Measurements from ENCODE around the gene ITGB5.

ITGB5 gene

DNA sequence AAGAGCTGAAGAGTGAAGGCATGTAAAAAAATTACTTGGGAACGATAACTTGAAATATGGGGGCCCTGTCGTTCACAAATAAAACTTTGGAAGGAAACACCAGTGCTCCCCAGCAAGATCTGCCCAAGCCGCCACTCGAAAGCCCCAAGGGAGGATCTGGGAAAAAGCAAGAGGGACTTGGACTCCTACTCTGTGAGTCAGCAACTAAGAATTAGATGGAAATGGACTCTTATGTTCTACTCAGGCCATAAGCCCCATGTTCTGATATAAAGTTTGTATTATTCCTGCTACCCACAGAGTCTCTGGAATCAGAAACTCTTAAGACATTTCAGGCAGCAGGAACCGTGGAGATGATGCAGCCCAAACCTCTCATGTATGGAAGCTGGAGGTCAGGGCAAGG, 75.7 kb downstream of the ITGB5 start:
- Histone ChIP-seq H3K27ac (ENCODE audit: low read depth, low read length, poor library complexity, severe bottlenecking) (no peak overlapping the region), H4K20me1 (ENCODE audit: insufficient read depth, low read length) (no peaks in the 10 kb centered on the region), H3K79me2 (ENCODE audit: insufficient read depth, low read length) (no peaks in the 10 kb centered on the region), H3K4me2 (ENCODE audit: low read length) (no peak overlapping the region), H3K36me3 (ENCODE audit: insufficient read depth, low read length) (no peaks in the 10 kb centered on the region), H3K9me2 (ENCODE audit: low read depth, low read length) (no peaks in the 10 kb centered on the region), H2AFZ (ENCODE audit: low read length) (no peak overlapping the region), H3K9me3 (ENCODE audit: low read length) (no peaks in the 10 kb centered on the region), H3K4me3 (ENCODE audit: low read depth, low read length, poor library complexity, severe bottlenecking) (no peak overlapping the region), H3K4me1 (ENCODE audit: insufficient read depth, low read length, severe bottlenecking) (no peaks in the 10 kb centered on the region), H3F3A (ENCODE audit: insufficient read depth, low read length) (no peaks in the 10 kb centered on the region), H3K27me3 (ENCODE audit: insufficient read depth, low read length) (no peaks in the 10 kb centered on the region), H3K9ac (ENCODE audit: low read length) (no peak overlapping the region)
- TF ChIP-seq, protein P1, sequence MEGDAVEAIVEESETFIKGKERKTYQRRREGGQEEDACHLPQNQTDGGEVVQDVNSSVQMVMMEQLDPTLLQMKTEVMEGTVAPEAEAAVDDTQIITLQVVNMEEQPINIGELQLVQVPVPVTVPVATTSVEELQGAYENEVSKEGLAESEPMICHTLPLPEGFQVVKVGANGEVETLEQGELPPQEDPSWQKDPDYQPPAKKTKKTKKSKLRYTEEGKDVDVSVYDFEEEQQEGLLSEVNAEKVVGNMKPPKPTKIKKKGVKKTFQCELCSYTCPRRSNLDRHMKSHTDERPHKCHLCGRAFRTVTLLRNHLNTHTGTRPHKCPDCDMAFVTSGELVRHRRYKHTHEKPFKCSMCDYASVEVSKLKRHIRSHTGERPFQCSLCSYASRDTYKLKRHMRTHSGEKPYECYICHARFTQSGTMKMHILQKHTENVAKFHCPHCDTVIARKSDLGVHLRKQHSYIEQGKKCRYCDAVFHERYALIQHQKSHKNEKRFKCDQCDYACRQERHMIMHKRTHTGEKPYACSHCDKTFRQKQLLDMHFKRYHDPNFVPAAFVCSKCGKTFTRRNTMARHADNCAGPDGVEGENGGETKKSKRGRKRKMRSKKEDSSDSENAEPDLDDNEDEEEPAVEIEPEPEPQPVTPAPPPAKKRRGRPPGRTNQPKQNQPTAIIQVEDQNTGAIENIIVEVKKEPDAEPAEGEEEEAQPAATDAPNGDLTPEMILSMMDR (IDR thresholded peaks at IDR 0.05; ENCODE audit: low read length): no peak
- TF ChIP-seq EZH2 (IDR thresholded peaks at IDR 0.05; ENCODE audit: borderline replicate concordance, low read length): no peak

DNA sequence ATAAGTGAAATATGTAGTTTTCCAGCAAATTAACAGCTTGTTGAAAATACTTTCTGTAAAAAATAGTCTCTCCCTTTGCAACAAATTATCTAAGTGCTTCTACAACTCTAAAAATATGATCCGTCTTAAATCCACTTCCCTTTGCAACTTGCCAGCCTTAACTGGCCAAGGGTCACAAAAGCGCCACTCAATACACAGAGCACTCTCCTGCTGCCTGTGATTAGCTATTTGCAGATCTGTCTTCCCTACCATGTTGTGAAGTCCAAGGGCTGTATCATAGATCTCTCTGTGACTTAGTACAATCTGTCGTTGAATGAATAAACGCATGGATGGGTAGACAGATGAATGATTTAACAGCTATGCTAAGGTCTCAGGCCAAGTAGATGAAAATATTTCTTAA, 76.2 kb downstream of the ITGB5 start:
- Histone ChIP-seq H3K9ac (ENCODE audit: low read length) (no peak overlapping the region), H3K27ac (ENCODE audit: low read depth, low read length, poor library complexity, severe bottlenecking) (no peak overlapping the region), H3K4me1 (ENCODE audit: insufficient read depth, low read length, severe bottlenecking) (no peaks in the 10 kb centered on the region), H2AFZ (ENCODE audit: low read length) (no peak overlapping the region), H3K79me2 (ENCODE audit: insufficient read depth, low read length) (no peaks in the 10 kb centered on the region), H3F3A (ENCODE audit: insufficient read depth, low read length) (no peaks in the 10 kb centered on the region), H3K36me3 (ENCODE audit: insufficient read depth, low read length) (no peaks in the 10 kb centered on the region), H3K9me3 (ENCODE audit: low read length) (no peaks in the 10 kb centered on the region), H3K4me3 (ENCODE audit: low read depth, low read length, poor library complexity, severe bottlenecking) (no peak overlapping the region), H3K4me2 (ENCODE audit: low read length) (no peak overlapping the region), H3K9me2 (ENCODE audit: low read depth, low read length) (no peaks in the 10 kb centered on the region), H4K20me1 (ENCODE audit: insufficient read depth, low read length) (no peaks in the 10 kb centered on the region), H3K27me3 (ENCODE audit: insufficient read depth, low read length) (no peaks in the 10 kb centered on the region)
- TF ChIP-seq, protein P1 (IDR thresholded peaks at IDR 0.05; ENCODE audit: low read length): no peak
- TF ChIP-seq EZH2 (IDR thresholded peaks at IDR 0.05; ENCODE audit: borderline replicate concordance, low read length): no peak

DNA sequence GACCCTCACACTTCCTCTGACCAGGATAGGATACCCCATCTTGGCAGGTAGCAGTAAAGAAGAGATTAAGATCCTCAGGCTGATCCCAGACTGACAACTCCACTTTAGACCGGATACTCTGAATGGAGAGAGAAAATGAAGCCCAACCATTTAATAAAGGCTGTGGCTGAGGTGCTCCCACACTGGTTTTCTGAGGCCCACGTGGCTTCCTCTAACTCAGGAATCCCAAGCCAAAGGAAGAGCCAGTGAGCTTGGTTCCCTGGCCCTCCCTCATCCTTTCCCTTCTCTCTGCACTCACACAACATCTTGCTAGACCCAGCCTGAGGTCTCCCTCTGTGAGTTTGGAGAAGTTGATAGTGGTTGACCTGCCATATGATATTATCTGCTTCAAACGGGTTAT, 78.1 kb downstream of the ITGB5 start:
- Histone ChIP-seq H3K9me2 (ENCODE audit: low read depth, low read length) (no peaks in the 10 kb centered on the region), H3K4me2 (ENCODE audit: low read length) (no peak overlapping the region), H3F3A (ENCODE audit: insufficient read depth, low read length) (no peaks in the 10 kb centered on the region), H4K20me1 (ENCODE audit: insufficient read depth, low read length) (no peaks in the 10 kb centered on the region), H3K9me3 (ENCODE audit: low read length) (no peaks in the 10 kb centered on the region), H3K4me1 (ENCODE audit: insufficient read depth, low read length, severe bottlenecking) (no peaks in the 10 kb centered on the region), H3K4me3 (ENCODE audit: low read depth, low read length, poor library complexity, severe bottlenecking) (no peak overlapping the region), H3K27me3 (ENCODE audit: insufficient read depth, low read length) (0 out of 2 replicates have a peak, but pooled peaks cover 1% of the 10 kb centered on the region), H3K79me2 (ENCODE audit: insufficient read depth, low read length) (no peaks in the 10 kb centered on the region), H3K9ac (ENCODE audit: low read length) (no peak overlapping the region), H3K27ac (ENCODE audit: low read depth, low read length, poor library complexity, severe bottlenecking) (no peak overlapping the region), H3K36me3 (ENCODE audit: insufficient read depth, low read length) (no peaks in the 10 kb centered on the region), H2AFZ (ENCODE audit: low read length) (no peak overlapping the region)
- TF ChIP-seq, protein P1 (IDR thresholded peaks at IDR 0.05; ENCODE audit: low read length): no peak
- TF ChIP-seq EZH2 (IDR thresholded peaks at IDR 0.05; ENCODE audit: borderline replicate concordance, low read length): no peak

All from OCI-LY1 (cell line).